ENCODE measurements around the gene ACADVL.

- TF ChIP-seq EZH2 (IDR thresholded peaks at IDR 0.05; ENCODE audit: insufficient read depth, poor library complexity, severe bottlenecking) (no peak), EZH2phosphoT487 (IDR thresholded peaks at IDR 0.05; ENCODE audit: insufficient read depth, low read depth) (no peak)
Measured at GRCh38 chr17:7205561-7205960, 14.2 kb upstream of the ACADVL start.
